ENCODE results near the gene MACROD2.
A peak's percentile ranks its signal among the peaks of the same experiment; 100 is the strongest.

Gene MACROD2

GRCh38 chr20:14284443-14284842 lies 289.1 kb downstream of the MACROD2 start:
- DNase-seq, result no peak

DNA sequence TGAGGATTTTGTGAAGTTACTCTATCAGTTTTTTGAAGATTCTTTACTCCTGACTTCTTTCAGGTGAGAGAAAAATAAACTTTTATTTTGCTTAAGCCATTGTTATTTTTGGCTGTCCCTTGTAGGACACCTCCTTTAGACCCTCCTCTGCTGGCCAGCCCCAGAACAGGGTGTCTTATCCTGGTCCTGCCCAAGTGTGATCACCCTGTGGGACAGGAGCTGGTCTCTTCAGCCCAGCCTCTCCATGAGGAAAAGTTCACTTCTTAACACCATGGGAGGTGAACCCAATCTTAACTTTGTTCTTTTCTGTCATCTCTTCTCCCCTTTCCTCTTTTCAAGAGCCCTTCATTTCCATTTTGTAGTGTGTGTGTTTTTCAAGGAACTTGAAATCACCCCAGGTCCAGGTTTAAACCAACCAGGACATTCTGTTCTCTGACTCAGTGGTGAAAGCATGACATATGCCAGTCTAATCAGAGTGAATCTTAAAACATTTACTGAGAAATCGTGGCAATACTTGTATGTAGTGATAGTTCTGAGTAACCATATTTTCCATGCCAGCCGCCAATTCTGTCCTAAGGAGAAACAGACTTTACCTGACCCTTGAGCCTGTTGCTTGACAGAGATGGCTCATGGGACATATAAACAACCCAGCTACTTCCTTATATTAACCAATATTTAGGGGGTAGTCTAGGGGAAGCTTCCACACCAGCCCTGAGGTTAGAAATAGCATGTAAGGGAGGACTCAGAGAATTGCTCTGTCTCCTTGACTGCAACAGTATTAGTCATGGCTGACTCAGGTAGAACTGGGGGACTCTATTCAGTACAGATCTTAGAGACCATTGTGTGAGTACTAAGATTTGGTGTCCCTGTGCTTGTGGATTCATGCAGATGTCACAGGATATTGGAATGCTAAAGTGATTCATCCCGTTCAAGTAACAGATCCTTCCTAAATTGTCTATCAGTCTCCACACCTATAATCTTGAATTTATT lies 293.3 kb downstream of the MACROD2 start:
- DNase-seq, result no peak

GRCh38 chr20:14291502-14291901 lies 296.2 kb downstream of the MACROD2 start:
- DNase-seq, result no peak

GRCh38 chr20:14295238-14295637 lies 299.9 kb downstream of the MACROD2 start:
- no peak for DNase-seq

DNA sequence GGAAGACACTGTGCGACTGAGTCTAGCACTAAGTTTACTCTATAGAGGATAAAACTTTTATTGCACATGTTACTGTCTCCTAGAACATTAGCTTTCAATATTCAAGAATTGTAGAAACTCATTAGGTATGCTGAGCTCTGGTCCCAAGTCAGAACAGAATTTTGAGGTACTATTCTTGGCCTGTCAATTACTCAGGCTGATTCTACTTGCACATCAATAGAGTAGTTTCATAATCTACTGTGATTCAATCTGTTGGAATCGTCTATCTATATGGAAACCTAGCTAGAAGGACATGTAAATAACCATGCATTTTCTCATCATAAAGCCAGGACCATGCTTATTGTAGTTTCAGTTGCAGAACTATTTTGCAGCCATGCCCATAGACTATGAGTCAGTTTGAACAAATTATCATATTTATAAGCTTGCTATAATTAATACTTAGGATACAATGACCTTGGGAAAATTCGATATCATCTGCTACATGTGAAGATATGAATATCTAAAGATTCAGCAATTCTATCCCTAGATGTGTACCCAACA lies 300.5 kb downstream of the MACROD2 start:
- DNase-seq, result no peak

GRCh38 chr20:14299831-14300230 lies 304.5 kb downstream of the MACROD2 start:
- no peak for DNase-seq

DNA sequence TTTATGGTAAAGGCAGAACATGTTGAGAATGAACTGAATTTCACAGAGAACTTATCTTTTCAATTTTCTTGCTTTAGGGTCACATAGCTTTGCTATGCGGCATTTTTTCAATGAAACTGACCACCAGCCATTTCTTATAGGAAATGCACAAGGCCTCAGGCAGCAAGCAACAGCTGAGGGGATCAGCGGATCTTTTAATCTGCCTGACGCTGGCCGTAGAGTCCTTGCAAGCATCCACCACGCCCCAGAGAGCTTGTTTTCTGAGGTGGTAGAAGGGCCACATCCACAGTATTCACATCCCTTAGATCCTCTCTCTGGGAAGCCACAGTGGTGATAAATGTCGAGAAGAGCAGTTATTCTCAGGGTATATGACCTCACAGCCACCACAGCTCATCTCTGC lies 307.8 kb downstream of the MACROD2 start:
- DNase-seq, result no peak

- no peak for DNase-seq
These were observed 308.3 kb downstream of the MACROD2 start for GRCh38 chr20:14303651-14304050.

DNA sequence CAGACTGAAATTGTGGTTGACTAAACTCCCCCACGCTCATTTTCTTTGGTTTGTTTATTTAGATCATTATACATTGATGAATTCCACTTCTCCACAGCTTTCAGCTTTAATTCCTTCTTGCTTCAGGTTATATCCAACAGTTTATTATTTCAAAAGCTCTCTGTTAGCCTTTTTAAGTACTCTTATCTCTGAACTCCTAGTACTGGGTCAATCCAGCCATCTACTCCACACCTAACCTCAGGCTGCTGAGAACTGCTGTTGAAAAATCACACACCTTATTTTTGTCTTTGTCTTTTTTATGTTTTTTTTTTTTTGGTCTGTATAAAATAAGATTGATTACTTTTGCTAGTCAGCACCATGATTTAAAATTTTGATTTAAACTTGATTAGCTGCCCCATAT lies 309.2 kb downstream of the MACROD2 start:
- DNase-seq, result no peak

- no peak for DNase-seq
These were observed 312.6 kb downstream of the MACROD2 start for GRCh38 chr20:14307956-14308355.

DNA sequence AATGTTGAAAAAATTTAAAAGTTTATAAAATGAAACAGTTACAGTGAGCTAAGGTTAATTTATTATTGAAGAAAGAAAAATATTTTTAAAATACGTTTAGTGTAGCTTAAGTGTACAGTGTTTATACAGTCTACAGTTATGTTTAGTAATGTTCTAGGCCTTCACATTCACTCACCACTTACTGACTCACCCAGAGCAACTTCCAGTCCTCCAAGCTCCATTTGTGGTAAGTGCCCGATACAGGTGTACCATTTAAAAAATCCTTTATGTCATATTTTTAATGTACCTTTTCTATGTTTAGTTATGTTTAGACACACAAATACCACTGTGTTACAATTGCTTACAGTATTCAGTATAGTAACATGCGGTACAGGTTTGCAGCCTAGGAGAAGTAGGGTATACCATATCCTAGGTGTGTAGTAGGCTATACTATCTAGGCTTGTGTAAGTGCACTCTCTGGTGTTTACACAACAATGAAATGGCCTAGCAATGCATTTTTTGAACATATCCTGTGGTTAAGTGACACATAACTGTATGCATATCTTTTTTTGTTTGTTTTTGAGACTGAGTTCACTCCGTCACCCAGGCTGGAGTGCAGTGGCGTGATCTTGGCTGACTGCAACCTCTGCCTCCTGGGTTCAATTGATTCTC lies 315.8 kb downstream of the MACROD2 start:
- no peak for DNase-seq

- no peak for DNase-seq
These were observed 316.7 kb downstream of the MACROD2 start for GRCh38 chr20:14312001-14312400.

DNA sequence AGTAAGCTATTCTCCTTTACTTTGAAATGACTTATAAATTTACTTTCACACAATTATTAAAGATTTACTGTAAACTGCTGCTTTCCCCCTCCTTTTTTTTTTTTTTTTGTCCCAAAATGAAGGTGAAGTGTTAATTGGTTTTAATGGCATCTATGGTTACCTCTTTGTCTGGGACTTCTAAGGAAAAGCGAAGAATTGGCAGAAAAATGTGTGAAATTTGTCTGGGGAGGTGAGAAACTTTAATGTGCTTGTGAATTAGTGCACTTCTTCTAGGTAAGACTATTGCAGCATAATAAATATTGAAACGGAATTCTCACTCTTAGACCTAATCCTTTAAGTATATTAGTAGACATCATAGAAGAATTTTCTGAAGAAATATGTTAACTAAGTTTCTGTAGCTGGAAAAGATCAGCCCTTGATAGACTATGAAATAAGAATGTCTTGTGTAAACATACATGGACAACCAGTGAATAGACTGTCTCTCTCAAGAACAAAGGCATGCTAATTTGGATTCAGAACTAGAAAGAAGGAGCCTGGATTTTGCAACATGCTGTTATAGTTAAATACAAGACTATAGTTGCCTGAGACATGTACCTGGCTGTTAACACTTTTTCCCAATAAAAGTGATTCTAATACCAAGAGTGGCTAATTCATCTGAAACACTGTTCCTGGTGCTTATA lies 318.2 kb downstream of the MACROD2 start:
- DNase-seq, result no peak

GRCh38 chr20:14319704-14320103 lies 324.4 kb downstream of the MACROD2 start:
- DNase-seq, result no peak

GRCh38 chr20:14331646-14332045 lies 336.3 kb downstream of the MACROD2 start:
- DNase-seq, result peak; percentile 22

DNA sequence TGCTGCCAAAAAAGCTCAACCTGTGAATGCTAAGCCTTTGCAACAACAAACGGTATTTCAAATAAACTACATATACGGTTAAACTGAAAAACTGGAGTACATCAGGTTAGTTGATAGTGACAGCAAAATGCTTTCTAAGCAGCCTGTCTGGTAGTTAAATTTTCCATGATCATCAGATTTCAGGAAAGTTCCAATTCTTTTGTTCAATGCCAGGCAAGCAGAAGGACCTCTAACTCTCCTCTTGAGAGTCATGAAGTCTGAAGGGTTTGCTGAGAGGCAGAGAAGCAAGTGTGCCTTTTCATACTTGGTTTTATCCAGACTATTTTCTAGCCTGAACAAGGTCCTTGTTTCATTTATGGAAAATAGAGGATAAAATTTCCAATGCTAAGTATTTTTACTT lies 337.6 kb downstream of the MACROD2 start:
- no peak for DNase-seq

DNA sequence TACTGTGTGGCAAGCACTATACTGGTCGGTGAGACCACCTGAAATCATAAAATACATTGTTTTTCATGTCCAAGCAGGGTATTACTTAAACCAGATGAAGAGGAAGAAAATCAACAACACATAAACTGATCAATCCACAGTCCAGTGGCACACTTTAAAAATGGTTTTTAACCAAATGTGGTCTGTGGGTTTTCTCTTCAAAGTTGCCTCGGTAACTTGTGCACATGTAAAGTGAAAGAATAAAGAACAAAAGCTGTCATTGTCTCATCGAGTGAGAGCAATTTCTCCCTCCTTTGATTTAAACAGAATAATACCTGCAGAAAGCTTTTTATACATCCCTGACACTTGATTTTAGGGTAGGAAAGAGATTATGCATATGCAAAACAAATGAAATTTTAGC lies 338.4 kb downstream of the MACROD2 start:
- peak; percentile 16 for DNase-seq

DNA sequence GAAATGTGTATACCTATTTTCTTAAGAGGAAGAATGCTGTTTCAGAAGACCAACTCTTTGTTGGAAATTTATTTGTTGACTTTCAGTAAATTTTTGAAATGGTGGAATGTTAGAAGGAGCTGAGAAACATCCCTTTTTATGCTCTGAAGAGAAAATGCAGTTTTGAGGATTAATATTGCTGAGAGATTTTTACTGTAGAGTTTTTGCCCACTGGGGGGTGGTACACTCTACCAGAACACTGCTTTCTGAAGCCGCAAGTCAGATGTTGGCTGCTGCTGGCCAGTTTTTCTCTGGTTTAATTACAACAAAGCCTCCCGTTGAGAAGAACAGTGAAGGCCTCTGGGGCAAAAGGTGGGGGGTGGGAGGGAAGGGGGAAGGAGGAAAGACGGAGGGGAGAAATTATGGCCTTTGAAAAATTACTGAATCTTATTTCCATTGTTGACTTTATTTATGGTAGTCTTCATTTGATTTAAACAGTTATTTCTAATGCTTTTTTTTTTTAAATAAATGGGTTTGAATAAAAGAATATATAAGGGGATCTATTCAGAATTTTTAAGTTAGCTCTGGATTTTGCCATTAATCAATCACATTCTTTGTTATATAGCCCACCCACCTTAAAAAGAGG lies 339.1 kb downstream of the MACROD2 start:
- peak; percentile 28 for DNase-seq

DNA sequence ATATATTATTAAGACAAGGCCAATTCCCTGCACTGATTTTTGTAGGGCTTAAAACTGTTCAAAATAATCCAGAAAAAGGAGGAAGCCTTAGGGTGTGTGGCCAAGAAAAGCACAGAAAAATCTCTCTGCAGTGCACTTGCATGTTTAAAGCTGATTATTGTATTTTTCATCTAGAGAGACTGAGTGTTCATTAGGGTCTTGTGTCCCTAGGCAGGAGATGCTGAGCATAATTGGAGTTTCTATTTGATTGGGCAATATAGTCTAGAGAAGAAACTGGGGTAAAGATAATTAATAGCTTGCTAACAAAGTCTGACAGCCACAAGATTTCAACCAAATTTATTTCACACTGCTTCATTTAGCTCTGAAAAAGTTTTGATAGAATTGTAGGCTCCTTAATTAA lies 339.7 kb downstream of the MACROD2 start:
- no peak for DNase-seq

- no peak for DNase-seq
These were observed 341.4 kb downstream of the MACROD2 start for GRCh38 chr20:14336686-14337085.

DNA sequence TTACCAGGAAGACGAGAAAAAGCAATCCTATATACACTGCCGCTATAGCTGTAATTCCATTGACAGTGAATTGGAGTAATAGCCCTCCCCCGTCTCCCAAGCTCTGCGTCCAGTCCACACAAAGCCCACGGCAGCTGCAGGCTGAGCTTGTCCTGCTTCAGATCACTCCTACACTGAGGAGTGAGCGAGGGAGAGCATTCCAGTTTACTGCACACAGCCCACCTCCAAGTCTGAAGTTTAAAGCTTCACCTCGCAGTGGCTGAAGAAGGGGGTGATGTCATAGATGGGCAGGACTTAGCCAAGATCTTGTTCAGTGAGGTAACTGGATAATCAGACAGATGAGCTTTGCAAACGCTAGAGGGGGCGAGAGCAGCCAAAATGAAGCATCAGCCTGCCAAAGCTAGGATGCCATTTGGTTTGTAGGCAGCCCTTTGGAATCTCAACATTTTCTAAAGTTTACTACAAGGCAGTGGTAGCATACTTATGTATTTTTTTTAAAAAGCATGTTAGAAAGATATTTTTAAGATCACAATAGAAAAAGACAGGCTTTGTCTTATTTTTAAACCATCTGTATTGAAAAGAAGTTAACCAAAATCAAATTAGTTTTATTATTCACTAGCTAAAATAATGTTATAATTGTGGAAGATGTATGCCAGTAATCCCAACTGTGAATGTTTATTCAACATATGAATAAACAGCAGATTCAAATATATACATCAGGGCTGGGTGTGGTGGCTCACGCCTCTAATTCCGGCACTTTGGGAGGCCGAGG lies 342.3 kb downstream of the MACROD2 start, which contains the start of gene FLRT3:
Gene FLRT3, minus strand, starts transcription at position 213 of the 772 bp plus-strand sequence. CDS start 10,106 bp downstream, outside the sequence.
- DNase-seq, result peak; percentile 74

DNA sequence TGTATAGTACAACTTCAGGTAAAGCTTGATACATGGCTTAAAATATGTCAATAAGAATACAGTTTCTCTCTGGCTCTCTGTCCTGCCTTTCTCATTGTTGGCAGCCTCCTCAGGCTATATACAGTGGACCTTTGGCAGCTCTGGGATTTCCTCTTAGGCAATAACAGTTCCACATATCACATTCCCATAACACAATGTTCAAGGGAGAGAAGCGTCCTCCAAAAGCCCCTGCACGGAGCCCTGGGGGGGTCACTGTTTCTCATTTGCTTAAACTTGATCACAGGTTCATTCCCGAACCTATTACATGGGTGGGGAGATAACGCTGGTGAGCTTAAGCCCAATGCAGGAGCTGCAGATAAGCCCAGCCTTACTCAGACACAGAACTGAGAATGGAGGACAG lies 346.5 kb downstream of the MACROD2 start:
- no peak for DNase-seq

Data from NCI-H526 treated with DMSO at 0.1 percent for 48 hours (cell line).